ENCODE data around the gene GPR55. TPM values are rescaled to one million over a fixed set of nuclear protein-coding genes. Genes with fewer than 3 reads are reported as not detected.

The GPR55 gene
- total RNA-seq, 1 experiment from 2014 or later = 0.19 TPM

DNA sequence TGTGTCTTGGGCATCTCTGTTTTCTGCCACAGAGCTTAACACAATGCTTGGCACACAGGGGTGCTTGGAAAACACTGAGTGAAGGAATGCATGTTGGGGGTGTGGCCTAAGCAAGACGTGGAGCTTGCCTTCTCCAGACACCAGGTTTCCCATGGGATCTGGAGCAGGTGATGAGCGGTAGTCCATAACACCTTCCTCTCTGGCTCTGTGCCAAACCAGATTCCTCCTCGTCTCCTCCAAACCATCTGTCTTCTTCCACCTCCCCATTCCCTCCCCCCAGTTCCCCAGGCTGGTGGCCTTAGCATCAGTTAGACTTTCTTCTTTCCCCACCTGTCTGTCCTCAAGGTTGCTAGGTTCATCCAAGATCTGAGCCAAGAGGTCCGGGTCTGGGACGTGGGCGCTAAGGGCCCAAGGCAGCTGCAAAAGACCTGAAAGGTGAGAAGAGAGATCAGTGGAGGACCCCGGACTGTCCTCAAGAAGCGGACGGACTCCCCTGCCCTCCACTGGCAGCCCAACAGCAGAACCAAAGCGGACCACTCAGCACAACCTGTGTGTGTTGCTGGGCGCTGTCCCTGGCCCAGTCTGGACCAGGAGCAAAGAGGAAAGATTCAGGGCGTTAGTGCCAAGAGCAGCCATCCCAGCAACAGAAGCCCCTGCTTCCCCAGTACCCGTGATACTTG lies 61.5 kb downstream of the GPR55 start:
- intact Hi-C loops (cut with micrococcal nuclease; ENCODE audit: unreplicated experiment) = no loop called here

DNA sequence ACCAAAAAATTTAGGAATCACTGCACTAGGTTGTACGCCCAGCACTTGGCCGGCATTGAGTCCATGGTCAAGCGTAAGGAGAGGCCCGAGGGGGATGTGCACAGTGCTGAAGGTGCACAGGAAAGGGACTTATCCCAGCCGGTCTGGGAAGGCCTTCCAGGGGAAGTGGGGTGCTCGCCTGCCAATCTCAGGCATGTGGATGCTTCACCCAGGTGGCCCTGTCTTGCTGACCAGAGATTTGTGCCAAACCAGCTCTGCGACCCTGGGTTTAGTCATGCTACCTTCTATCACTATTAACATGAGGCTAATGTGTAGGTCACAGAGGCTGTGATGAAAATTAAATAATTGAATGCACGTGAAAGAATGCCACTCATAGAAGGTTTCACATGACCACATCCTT lies 62.0 kb downstream of the GPR55 start:
- Histone ChIP-seq H3K9me3 (ENCODE audit: low read depth, low read length, poor library complexity, severe bottlenecking) (no peaks in the 10 kb centered on the region), H3K36me3 (ENCODE audit: insufficient read depth, low read length, poor library complexity, severe bottlenecking) (no peaks in the 10 kb centered on the region), H3K27ac (ENCODE audit: low read depth, low read length, poor library complexity, severe bottlenecking) (no peak overlapping the region), H3K27me3 (replicated peaks; ENCODE audit: insufficient read depth, low read depth, low read length, poor library complexity) (peaks cover 7% of the 10 kb centered on the region), H3K4me1 (ENCODE audit: insufficient read depth, low read length, poor library complexity, severe bottlenecking) (peaks cover 27% of the 10 kb centered on the region), H3K4me3 (ENCODE audit: low read depth, low read length, poor library complexity, severe bottlenecking) (no peak overlapping the region)
- no peak for TF ChIP-seq EZH2 (IDR thresholded peaks at IDR 0.05; ENCODE audit: borderline replicate concordance, low read depth, low read length, poor library complexity, severe bottlenecking)
- TF ChIP-seq, protein P1, sequence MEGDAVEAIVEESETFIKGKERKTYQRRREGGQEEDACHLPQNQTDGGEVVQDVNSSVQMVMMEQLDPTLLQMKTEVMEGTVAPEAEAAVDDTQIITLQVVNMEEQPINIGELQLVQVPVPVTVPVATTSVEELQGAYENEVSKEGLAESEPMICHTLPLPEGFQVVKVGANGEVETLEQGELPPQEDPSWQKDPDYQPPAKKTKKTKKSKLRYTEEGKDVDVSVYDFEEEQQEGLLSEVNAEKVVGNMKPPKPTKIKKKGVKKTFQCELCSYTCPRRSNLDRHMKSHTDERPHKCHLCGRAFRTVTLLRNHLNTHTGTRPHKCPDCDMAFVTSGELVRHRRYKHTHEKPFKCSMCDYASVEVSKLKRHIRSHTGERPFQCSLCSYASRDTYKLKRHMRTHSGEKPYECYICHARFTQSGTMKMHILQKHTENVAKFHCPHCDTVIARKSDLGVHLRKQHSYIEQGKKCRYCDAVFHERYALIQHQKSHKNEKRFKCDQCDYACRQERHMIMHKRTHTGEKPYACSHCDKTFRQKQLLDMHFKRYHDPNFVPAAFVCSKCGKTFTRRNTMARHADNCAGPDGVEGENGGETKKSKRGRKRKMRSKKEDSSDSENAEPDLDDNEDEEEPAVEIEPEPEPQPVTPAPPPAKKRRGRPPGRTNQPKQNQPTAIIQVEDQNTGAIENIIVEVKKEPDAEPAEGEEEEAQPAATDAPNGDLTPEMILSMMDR (conservative IDR thresholded peaks at IDR 0.05; ENCODE audit: low read depth, low read length) = no peak
- no TSS peak for BruUV-seq (replicated peaks)
- no peak for DNase-seq (ENCODE audit: low spot score)
- ChIA-PET CTCF (no interaction called here), POLR2A (ENCODE audit: low non-redundant PET) (no interaction called here)
- intact Hi-C loops (cut with micrococcal nuclease; ENCODE audit: unreplicated experiment) = no loop called here

More for the DNA sequence above, 61.5 kb downstream of the GPR55 start:
- TF ChIP-seq, protein P1 (conservative IDR thresholded peaks at IDR 0.05; ENCODE audit: low read depth, low read length) = no peak
- TF ChIP-seq EZH2 (IDR thresholded peaks at IDR 0.05; ENCODE audit: borderline replicate concordance, low read depth, low read length, poor library complexity, severe bottlenecking) = no peak
- Histone ChIP-seq H3K27me3 (replicated peaks; ENCODE audit: insufficient read depth, low read depth, low read length, poor library complexity) (peaks cover 7% of the 10 kb centered on the region), H3K9me3 (ENCODE audit: low read depth, low read length, poor library complexity, severe bottlenecking) (no peaks in the 10 kb centered on the region), H3K36me3 (ENCODE audit: insufficient read depth, low read length, poor library complexity, severe bottlenecking) (no peaks in the 10 kb centered on the region), H3K27ac (ENCODE audit: low read depth, low read length, poor library complexity, severe bottlenecking) (no peak overlapping the region), H3K4me1 (ENCODE audit: insufficient read depth, low read length, poor library complexity, severe bottlenecking) (peaks cover 32% of the 10 kb centered on the region), H3K4me3 (ENCODE audit: low read depth, low read length, poor library complexity, severe bottlenecking) (no peak overlapping the region)
- POLR2A ChIA-PET (ENCODE audit: low non-redundant PET) = no interaction called here
- CTCF ChIA-PET = no interaction called here
- no peak for DNase-seq (ENCODE audit: low spot score)
- BruUV-seq (replicated peaks) = no TSS peak

DNA sequence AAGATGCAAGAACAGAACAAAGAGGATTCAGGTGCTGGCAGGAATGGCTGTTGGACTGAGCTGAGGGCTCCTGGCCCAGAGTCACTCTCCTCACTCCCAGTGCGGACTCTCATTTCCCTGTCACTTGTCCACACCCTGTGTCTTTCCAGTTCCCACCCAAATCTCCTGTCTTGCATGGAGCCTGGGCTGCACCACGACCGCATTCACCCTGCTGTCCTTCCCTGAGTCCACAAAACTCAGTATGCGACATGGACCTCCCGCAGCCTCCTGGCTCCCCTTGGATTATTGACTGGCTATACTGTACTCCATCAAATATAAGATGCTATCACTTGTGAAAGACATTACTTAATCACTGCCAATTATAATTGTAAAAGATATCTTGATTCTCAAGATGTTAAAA lies 62.8 kb downstream of the GPR55 start:
- no peak overlapping the region for H3K27ac ChIP-seq (ENCODE audit: low read depth, low read length, poor library complexity, severe bottlenecking)
- peaks cover 7% of the 10 kb centered on the region for H3K27me3 ChIP-seq (replicated peaks; ENCODE audit: insufficient read depth, low read depth, low read length, poor library complexity)
- H3K9me3 ChIP-seq (ENCODE audit: low read depth, low read length, poor library complexity, severe bottlenecking) = no peaks in the 10 kb centered on the region
- BruUV-seq (replicated peaks) = no TSS peak
- TF ChIP-seq EZH2 (IDR thresholded peaks at IDR 0.05; ENCODE audit: borderline replicate concordance, low read depth, low read length, poor library complexity, severe bottlenecking) = no peak
- TF ChIP-seq, protein P1 (conservative IDR thresholded peaks at IDR 0.05; ENCODE audit: low read depth, low read length) = no peak
- intact Hi-C loops (cut with micrococcal nuclease; ENCODE audit: unreplicated experiment) = no loop called here
- ChIA-PET CTCF (no interaction called here), POLR2A (ENCODE audit: low non-redundant PET) (no interaction called here)
- no peak overlapping the region for H3K4me3 ChIP-seq (ENCODE audit: low read depth, low read length, poor library complexity, severe bottlenecking)
- peaks cover 21% of the 10 kb centered on the region for H3K4me1 ChIP-seq (ENCODE audit: insufficient read depth, low read length, poor library complexity, severe bottlenecking)
- no peak for DNase-seq (ENCODE audit: low spot score)
- H3K36me3 ChIP-seq (ENCODE audit: insufficient read depth, low read length, poor library complexity, severe bottlenecking) = no peaks in the 10 kb centered on the region

All from A673 (cell line).